Ovary (tissue), 3 donors: ENCODE data around the gene STK38.

Experiments used
- CTCF ChIP-seq, 3 donors: fragments of 450-650 bp in 2 of 3; fragments of 200-600 bp in 1 of 3; IDR thresholded peaks; one replicate each; pipeline versions ENCODE4 v1.5.1 to v1.8.0; 2016 to 2022; ENCODE audit warnings: antibody characterized with exemption in 3 of 3, mild to moderate bottlenecking in 1 of 3
- EP300 ChIP-seq: sonication (generic); formaldehyde crosslinking; IDR thresholded peaks from one replicate; pipeline ENCODE4 v1.6.1; 2017; ENCODE audit warnings: antibody characterized with exemption
- POLR2A ChIP-seq: fragments of 450-650 bp; IDR thresholded peaks from one replicate; pipeline ENCODE4 v1.6.1; 2017; ENCODE audit warnings: antibody characterized with exemption, mild to moderate bottlenecking, moderate library complexity
- donor health status: DM: no; HTN: no; CAD: no.

- no peak for TF ChIP-seq CTCF (IDR thresholded peaks at IDR 0.05)
- TF ChIP-seq POLR2A: no peak
- no peak for TF ChIP-seq EP300
Observed at GRCh38 chr6:36550473-36551000, 3.3 kb upstream of the STK38 start.
